Ovary (tissue), 3 donors: ENCODE measurements around the gene IL15.

Source experiments
- EP300 ChIP-seq: sonication (generic); formaldehyde crosslinking; IDR thresholded peaks from one replicate; pipeline ENCODE4 v1.6.1; 2017; ENCODE audit warnings: antibody characterized with exemption
- POLR2A ChIP-seq: fragments of 450-650 bp; IDR thresholded peaks from one replicate; pipeline ENCODE4 v1.6.1; 2017; ENCODE audit warnings: antibody characterized with exemption, mild to moderate bottlenecking, moderate library complexity
- TF ChIP-seq, protein P1 (sequence below), 3 donors: fragments of 450-650 bp in 2 of 3; fragments of 200-600 bp in 1 of 3; IDR thresholded peaks; one replicate each; pipeline versions ENCODE4 v1.5.1 to v1.8.0; 2016 to 2022; ENCODE audit warnings: antibody characterized with exemption in 3 of 3, mild to moderate bottlenecking in 1 of 3
- donor health status: DM: no; HTN: no; CAD: no.

- TF ChIP-seq POLR2A, result no peak
- TF ChIP-seq, protein P1, sequence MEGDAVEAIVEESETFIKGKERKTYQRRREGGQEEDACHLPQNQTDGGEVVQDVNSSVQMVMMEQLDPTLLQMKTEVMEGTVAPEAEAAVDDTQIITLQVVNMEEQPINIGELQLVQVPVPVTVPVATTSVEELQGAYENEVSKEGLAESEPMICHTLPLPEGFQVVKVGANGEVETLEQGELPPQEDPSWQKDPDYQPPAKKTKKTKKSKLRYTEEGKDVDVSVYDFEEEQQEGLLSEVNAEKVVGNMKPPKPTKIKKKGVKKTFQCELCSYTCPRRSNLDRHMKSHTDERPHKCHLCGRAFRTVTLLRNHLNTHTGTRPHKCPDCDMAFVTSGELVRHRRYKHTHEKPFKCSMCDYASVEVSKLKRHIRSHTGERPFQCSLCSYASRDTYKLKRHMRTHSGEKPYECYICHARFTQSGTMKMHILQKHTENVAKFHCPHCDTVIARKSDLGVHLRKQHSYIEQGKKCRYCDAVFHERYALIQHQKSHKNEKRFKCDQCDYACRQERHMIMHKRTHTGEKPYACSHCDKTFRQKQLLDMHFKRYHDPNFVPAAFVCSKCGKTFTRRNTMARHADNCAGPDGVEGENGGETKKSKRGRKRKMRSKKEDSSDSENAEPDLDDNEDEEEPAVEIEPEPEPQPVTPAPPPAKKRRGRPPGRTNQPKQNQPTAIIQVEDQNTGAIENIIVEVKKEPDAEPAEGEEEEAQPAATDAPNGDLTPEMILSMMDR (IDR thresholded peaks at IDR 0.05), result no peak
- no peak for TF ChIP-seq EP300
Observed at GRCh38 chr4:141638230-141638629, 1.8 kb downstream of the IL15 start.
